Neutrophil (primary cell): ENCODE data around the gene DENND1A.

Source experiments
- H3K27ac ChIP-seq: fragments of 200-600 bp; sonication (generic); 2 replicates; pipeline ENCODE4 v1.5.1; 2016; ENCODE audit warnings: mild to moderate bottlenecking, moderate library complexity
- H3K27me3 ChIP-seq: fragments of 200-600 bp; sonication (generic); 2 replicates; pipeline ENCODE4 v1.6.0; 2016; ENCODE audit warnings: mild to moderate bottlenecking
- H3K36me3 ChIP-seq: fragments of 200-600 bp; sonication (generic); 2 replicates; pipeline ENCODE4 v1.5.1; 2017
- H3K4me1 ChIP-seq, 2 experiments: fragments of 200-600 bp in 1 of 2; sonication (generic) in 1 of 2; 1 replicate in 1 of 2; 2 replicates in 1 of 2; pipeline versions ENCODE4 v1.5.1 to v1.6.1; 2013 to 2016; ENCODE audit warnings: low read depth in 1 of 2, low read length in 1 of 2, mild to moderate bottlenecking in 1 of 2, moderate library complexity in 1 of 2; ENCODE audit not compliant: control insufficient read depth in 1 of 2, insufficient read depth in 1 of 2
- H3K4me3 ChIP-seq, 2 experiments: fragments of 200-600 bp in 1 of 2; sonication (generic) in 1 of 2; 1 replicate in 1 of 2; 2 replicates in 1 of 2; pipeline ENCODE4 v1.5.1; 2013 to 2016; ENCODE audit warnings: low read depth in 1 of 2, low read length in 1 of 2, mild to moderate bottlenecking in 1 of 2, moderate library complexity in 1 of 2
- H3K9me3 ChIP-seq: fragments of 200-600 bp; sonication (generic); 2 replicates; pipeline ENCODE4 v1.5.1; 2016
- CTCF ChIP-seq: fragments of 200-600 bp; sonication (generic); IDR thresholded peaks from 2 replicates; pipeline ENCODE4 v1.5.1; 2016; ENCODE audit warnings: antibody characterized with exemption

DENND1A gene

GRCh38 chr9:123586275-123586674 lies 343.7 kb downstream of the DENND1A start:
- peaks cover 20% of the 10 kb centered on the region for H3K36me3 ChIP-seq
- H3K27ac ChIP-seq: no peak overlapping the region
- H3K9me3 ChIP-seq: peaks cover 8% of the 10 kb centered on the region
- TF ChIP-seq CTCF: no peak
- no peaks in the 10 kb centered on the region for H3K4me1 ChIP-seq
- H3K4me3 ChIP-seq: no peak overlapping the region
- no peaks in the 10 kb centered on the region for H3K27me3 ChIP-seq

- Histone ChIP-seq H3K36me3 (peaks cover 30% of the 10 kb centered on the region), H3K4me3 (no peak overlapping the region), H3K27me3 (no peaks in the 10 kb centered on the region), H3K4me1 (peaks cover under 1 to 4% of the 10 kb centered on the region in 2 experiments), H3K27ac (no peak overlapping the region), H3K9me3 (peaks cover 8% of the 10 kb centered on the region)
- no peak for TF ChIP-seq CTCF
These were observed 345.4 kb downstream of the DENND1A start for GRCh38 chr9:123584202-123585176.

GRCh38 chr9:123583646-123584045 lies 346.3 kb downstream of the DENND1A start:
- H3K4me1 ChIP-seq: peaks cover 9 to 12% of the 10 kb centered on the region in 2 experiments
- peaks cover 8% of the 10 kb centered on the region for H3K9me3 ChIP-seq
- H3K27me3 ChIP-seq: no peaks in the 10 kb centered on the region
- H3K27ac ChIP-seq: no peak overlapping the region
- peaks cover 30% of the 10 kb centered on the region for H3K36me3 ChIP-seq
- TF ChIP-seq CTCF: no peak
- H3K4me3 ChIP-seq: no peak overlapping the region

- H3K36me3 ChIP-seq: peaks cover 6% of the 10 kb centered on the region
These were observed 358.7 kb downstream of the DENND1A start for GRCh38 chr9:123571240-123571639.

More at GRCh38 chr9:123571240-123571639, 358.7 kb downstream of the DENND1A start:
- TF ChIP-seq CTCF: no peak
- no peaks in the 10 kb centered on the region for H3K9me3 ChIP-seq
- no peak overlapping the region for H3K4me3 ChIP-seq
- H3K4me1 ChIP-seq: no peaks in the 10 kb centered on the region
- H3K27ac ChIP-seq: no peak overlapping the region
- no peaks in the 10 kb centered on the region for H3K27me3 ChIP-seq
